SK-MEL-5 (cell line): Measurements from ENCODE around the gene CENPA. TPM values are rescaled to one million over a fixed set of nuclear protein-coding genes. Genes with fewer than 3 reads are reported as not detected.
A peak's percentile ranks its signal among the peaks of the same experiment; 100 is the strongest.
"Not testable (repeated sequence)": the region's sequence is repeated elsewhere in the genome, so short reads cannot be mapped to it uniquely, and the experiment has no call there.

ENCODE experiments used
- DNase-seq: peaks from one replicate; pipeline ENCODE4 v3.0.0-alpha.2; 2016; ENCODE audit warnings: low read depth, low spot score
- in situ Hi-C: cut with HindIII; loops from 2 replicates; pipeline ENCODE4 v1.10.0; 2016; ENCODE audit warnings: low sequenced_read_pairs, high pct_unique_total_duplicates, low pct_unique_long_range_greater_than_20kb
- polyA plus RNA-seq, 2 experiments: library from polyadenylated mRNA; depleted of rRNA; stranded (reverse); fragments of >200 nt; gene quantifications; 2 replicates each; pipeline ENCODE4 v1.2.3, GENCODE V29; 2015
- total RNA-seq: library from RNA; depleted of rRNA; stranded (reverse); fragments of >200 nt; shearing (Covaris generic); gene quantifications from 2 replicates; pipeline ENCODE4 v1.2.3, GENCODE V29; 2014; rRNA removed

CENPA gene
- total RNA-seq: 18.9 and 23.0 TPM in 2 replicates
- 21.4 and 23.5 TPM in 2 replicates for polyA plus RNA-seq (2015; cell fraction: cytosol; rRNA removed)
- 18.5 and 28.4 TPM in 2 replicates for polyA plus RNA-seq (2015; cell fraction: nucleus; rRNA removed)

- peak; percentile 100 for DNase-seq
- in situ Hi-C loops: no loop called here
These were observed at the start of gene CENPA for GRCh38 chr2:26785431-26786206. Gene CENPA (plus strand): TSS chr2:26786056. CDS start chr2:26786197, 141 bp downstream.

- in situ Hi-C loops: no loop called here
These were observed 48.6 kb upstream of the CENPA start for GRCh38 chr2:26737221-26737620.

GRCh38 chr2:26738481-26738880 is 47.4 kb upstream of the CENPA start:
- in situ Hi-C loops: no loop called here
- no peak for DNase-seq

More at GRCh38 chr2:26737221-26737620, 48.6 kb upstream of the CENPA start:
- no peak for DNase-seq

- no peak for DNase-seq
- in situ Hi-C loops: no loop called here
These were observed 46.3 kb upstream of the CENPA start for GRCh38 chr2:26739514-26739913.

- in situ Hi-C loops: no loop called here
- no peak for DNase-seq
These were observed 45.5 kb upstream of the CENPA start for GRCh38 chr2:26740346-26740745.

GRCh38 chr2:26740890-26741302 is 45.0 kb upstream of the CENPA start:
- DNase-seq: peak; percentile 46
- in situ Hi-C loops: no loop called here

- in situ Hi-C loops: no loop called here
- no peak for DNase-seq
These were observed 43.6 kb upstream of the CENPA start for GRCh38 chr2:26742048-26742770.

- no peak for DNase-seq
- in situ Hi-C loops: no loop called here
These were observed 42.0 kb upstream of the CENPA start for GRCh38 chr2:26743852-26744251.

GRCh38 chr2:26744953-26745352 is 40.9 kb upstream of the CENPA start:
- no peak for DNase-seq
- in situ Hi-C loops: no loop called here

- in situ Hi-C loops: no loop called here
- peak; percentile 91 for DNase-seq
These were observed 40.1 kb upstream of the CENPA start for GRCh38 chr2:26745609-26746327.

GRCh38 chr2:26746934-26747333 is 38.9 kb upstream of the CENPA start:
- in situ Hi-C loops: no loop called here
- DNase-seq: no peak

- in situ Hi-C loops, DNase-seq: not testable (repeated sequence)
These were observed 36.0 kb upstream of the CENPA start for GRCh38 chr2:26749787-26750420.

GRCh38 chr2:26750467-26750866 is 35.4 kb upstream of the CENPA start:
- in situ Hi-C loops, DNase-seq: not testable (repeated sequence)

GRCh38 chr2:26752656-26753055 is 33.2 kb upstream of the CENPA start:
- no peak for DNase-seq
- in situ Hi-C loops: no loop called here

GRCh38 chr2:26754539-26754938 is 31.3 kb upstream of the CENPA start:
- in situ Hi-C loops: no loop called here
- no peak for DNase-seq

GRCh38 chr2:26754972-26755670 is 30.7 kb upstream of the CENPA start:
- in situ Hi-C loops: no loop called here
- DNase-seq: no peak

- DNase-seq: no peak
- in situ Hi-C loops: no loop called here
These were observed 29.5 kb upstream of the CENPA start for GRCh38 chr2:26756337-26756736.
